IMR-90 (cell line): Measurements from ENCODE around the gene NUP37. TPM values are rescaled to one million over a fixed set of nuclear protein-coding genes. Genes with fewer than 3 reads are reported as not detected.

Source experiments
- ATAC-seq: fragments of 200-7000 bp; cut with Tn5 transposase; 2 replicates; pipeline ENCODE4 v1.9.1; 2020; ENCODE audit warnings: low read depth, mild to moderate bottlenecking, moderate library complexity
- BruUV-seq: library from RNA; stranded (reverse); fragments of 400-500 nt; replicated peaks from 2 replicates; lab custom pipeline; 2021; lab: Mats Ljungman, UMichigan
- CTCF ChIA-PET: fragments of 300-600 bp; formaldehyde crosslinking; extraction: SDS; loops from one replicate; lab custom pipeline; 2021; ENCODE audit warnings: antibody characterized with exemption; lab: Yijun Ruan, JAX
- POLR2A ChIA-PET: fragments of 300-600 bp; sonication (Branson Sonifier 250); formaldehyde crosslinking; loops from one replicate; lab custom pipeline; 2022; ENCODE audit warnings: antibody characterized with exemption; ENCODE audit not compliant: unreplicated experiment; lab: Charles Lee
- DNase-seq: peaks from one replicate; pipeline ENCODE4 v3.0.0; 2013
- H2AFZ ChIP-seq: replicated peaks from 2 replicates; pipeline ENCODE3; 2013; ENCODE audit warnings: low read length, mild to moderate bottlenecking; ENCODE audit not compliant: poor library complexity
- H2AK5ac ChIP-seq: 2 replicates; pipeline ENCODE4 v1.6.1; 2013; ENCODE audit warnings: low read depth, low read length, inconsistent platforms
- H2AK9ac ChIP-seq: replicated peaks from 2 replicates; pipeline ENCODE3; 2013; ENCODE audit warnings: mild to moderate bottlenecking, low read depth, low read length, moderate library complexity; ENCODE audit not compliant: poor library complexity
- H2BK120ac ChIP-seq: 2 replicates; pipeline ENCODE4 v1.6.1; 2013; ENCODE audit warnings: low read depth, low read length, inconsistent platforms
- H2BK15ac ChIP-seq: 3 replicates; pipeline ENCODE4 v1.6.1; 2013; ENCODE audit warnings: low read depth, low read length, inconsistent platforms
- H2BK20ac ChIP-seq: 2 replicates; pipeline ENCODE4 v1.6.1; 2013; ENCODE audit warnings: low read depth, mild to moderate bottlenecking, inconsistent platforms, low read length, moderate library complexity
- H2BK5ac ChIP-seq: 2 replicates; pipeline ENCODE4 v1.6.1; 2013; ENCODE audit warnings: mild to moderate bottlenecking, low read depth, low read length, inconsistent platforms; ENCODE audit not compliant: poor library complexity, severe bottlenecking
- H3K14ac ChIP-seq: replicated peaks from 2 replicates; pipeline ENCODE4 v1.6.1; 2013; ENCODE audit warnings: low read depth, low read length, inconsistent platforms
- H3K18ac ChIP-seq: 2 replicates; pipeline ENCODE4 v1.6.1; 2013; ENCODE audit warnings: low read depth, low read length, control low read depth
- H3K23ac ChIP-seq: 2 replicates; pipeline ENCODE4 v1.6.1; 2013; ENCODE audit warnings: low read depth, low read length, inconsistent platforms
- H3K27ac ChIP-seq: 2 replicates; pipeline ENCODE4 v1.5.1; 2013; ENCODE audit warnings: mild to moderate bottlenecking, control low read depth, low read length; ENCODE audit not compliant: insufficient read depth
- H3K27me3 ChIP-seq: 2 replicates; pipeline ENCODE4 v1.6.1; 2013; ENCODE audit warnings: low read length; ENCODE audit not compliant: control insufficient read depth, insufficient read depth
- H3K36me3 ChIP-seq: 2 replicates; pipeline ENCODE4 v1.6.1; 2013; ENCODE audit warnings: low read length, mixed read lengths; ENCODE audit not compliant: control insufficient read depth, insufficient read depth
- H3K4ac ChIP-seq: 2 replicates; pipeline ENCODE4 v1.6.1; 2013; ENCODE audit warnings: low read depth, low read length, inconsistent platforms
- H3K4me1 ChIP-seq: 2 replicates; pipeline ENCODE4 v1.6.1; 2013; ENCODE audit warnings: low read length, mixed read lengths; ENCODE audit not compliant: control insufficient read depth, insufficient read depth
- H3K4me2 ChIP-seq: 2 replicates; pipeline ENCODE4 v1.6.1; 2013; ENCODE audit warnings: low read depth, mild to moderate bottlenecking, control low read depth, low read length, moderate library complexity
- H3K4me3 ChIP-seq: 2 replicates; pipeline ENCODE4 v1.5.1; 2013; ENCODE audit warnings: low read depth, mild to moderate bottlenecking, control low read depth, low read length, moderate library complexity; ENCODE audit not compliant: insufficient read depth
- H3K56ac ChIP-seq: 2 replicates; pipeline ENCODE4 v1.6.1; 2013; ENCODE audit warnings: low read length, inconsistent platforms; ENCODE audit not compliant: insufficient read depth; ENCODE audit errors: extremely low read depth
- H3K79me1 ChIP-seq, 2 experiments: 2 replicates each; pipeline ENCODE4 v1.6.1; 2013; ENCODE audit warnings: low read length in 2 of 2, inconsistent platforms in 1 of 2, low read depth in 1 of 2
- H3K9ac ChIP-seq: 2 replicates; pipeline ENCODE4 v1.6.1; 2013; ENCODE audit warnings: low read depth, low read length, control low read depth
- H3K9me1 ChIP-seq: 2 replicates; pipeline ENCODE4 v1.6.1; 2013; ENCODE audit warnings: low read length, inconsistent platforms; ENCODE audit not compliant: insufficient read depth
- H3K9me3 ChIP-seq: 2 replicates; pipeline ENCODE4 v1.6.1; 2013; ENCODE audit warnings: low read length; ENCODE audit not compliant: control insufficient read depth, insufficient read depth
- H4K20me1 ChIP-seq: 2 replicates; pipeline ENCODE4 v1.6.1; 2013; ENCODE audit warnings: low read length, inconsistent platforms; ENCODE audit not compliant: insufficient read depth
- H4K5ac ChIP-seq: 2 replicates; pipeline ENCODE4 v1.6.1; 2013; ENCODE audit warnings: mild to moderate bottlenecking, low read depth, low read length, control low read depth
- H4K8ac ChIP-seq, 2 experiments: 2 replicates each; pipeline ENCODE4 v1.6.1; 2013; ENCODE audit warnings: low read depth in 2 of 2, low read length in 2 of 2, control low read depth in 1 of 2, inconsistent platforms in 1 of 2
- H4K91ac ChIP-seq: 2 replicates; pipeline ENCODE4 v1.6.1; 2013; ENCODE audit warnings: low read depth, low read length, inconsistent platforms; ENCODE audit not compliant: insufficient read depth
- BHLHE40 ChIP-seq: fragments of 150-350 bp; IDR thresholded peaks from 2 replicates; pipeline ENCODE4 v1.6.1; 2016; ENCODE audit warnings: mild to moderate bottlenecking, low read depth, low read length
- CHD1 ChIP-seq: IDR thresholded peaks from 2 replicates; pipeline ENCODE4 v1.6.1; 2012; ENCODE audit warnings: low read depth, low read length, improper control_type of control experiment
- FOS ChIP-seq: fragments of 150-350 bp; IDR thresholded peaks from 2 replicates; pipeline ENCODE4 v1.6.1; 2016; ENCODE audit warnings: low read depth, low read length
- MAFK ChIP-seq: IDR thresholded peaks from 2 replicates; pipeline ENCODE4 v1.6.1; 2012; ENCODE audit warnings: low read depth, low read length, improper control_type of control experiment
- MAZ ChIP-seq: IDR thresholded peaks from 2 replicates; pipeline ENCODE4 v1.6.1; 2012; ENCODE audit warnings: low read depth, mild to moderate bottlenecking, low read length, improper control_type of control experiment, moderate library complexity, borderline replicate concordance
- MXI1 ChIP-seq: IDR thresholded peaks from 2 replicates; pipeline ENCODE4 v1.6.1; 2012; ENCODE audit warnings: low read depth, mild to moderate bottlenecking, low read length, moderate library complexity, borderline replicate concordance
- POLR2A ChIP-seq: IDR thresholded peaks from 2 replicates; pipeline ENCODE4 v1.6.1; 2012; ENCODE audit warnings: mild to moderate bottlenecking, low read depth, low read length
- RAD21 ChIP-seq: IDR thresholded peaks from 2 replicates; pipeline ENCODE4 v1.6.1; 2012; ENCODE audit warnings: low read length, improper control_type of control experiment
- RFX5 ChIP-seq: IDR thresholded peaks from 2 replicates; pipeline ENCODE4 v1.8.0; 2012; ENCODE audit warnings: low read depth, mild to moderate bottlenecking, low read length, moderate library complexity
- WGBS, 2 experiments: methylation state at CpG; one replicate each; pipeline versions ENCODE4 v1.1.5 to v1.1.7; 2013; ENCODE audit warnings: missing lambda C conversion rate in 2 of 2; ENCODE audit not compliant: insufficient read length in 1 of 2; ENCODE audit errors: extremely low coverage in 2 of 2; 5-methylcytosine and 5-hydroxymethylcytosine counted together
- dilution Hi-C: fragments of 300-500 bp; cut with HindIII; formaldehyde crosslinking; loops from one replicate; pipeline ENCODE4 v1.14.3; 2018; ENCODE audit warnings: low sequenced_read_pairs; ENCODE audit not compliant: unreplicated experiment
- in situ Hi-C: fragments of 300-500 bp; cut with MboI; formaldehyde crosslinking; loops from 3 replicates; pipeline ENCODE4 v1.14.3; 2019; ENCODE audit warnings: low sequenced_read_pairs, inconsistent platforms, mixed read lengths
- intact Hi-C: fragments of 100-400 bp; cut with micrococcal nuclease; formaldehyde crosslinking; loops from 2 replicates; pipeline ENCODE4 v1.10.0; 2022
- polyA plus RNA-seq, 3 experiments: library from polyadenylated mRNA; depleted of rRNA; stranded (reverse); fragments of >200 nt; gene quantifications; 2 replicates each; pipeline ENCODE4 v1.2.3, GENCODE V29; 2012; ENCODE audit warnings: low replicate concordance in 1 of 3
- total RNA-seq: library from RNA; depleted of rRNA; stranded (reverse); fragments of >200 nt; gene quantifications from 2 replicates; pipeline ENCODE4 v1.2.3, GENCODE V29; 2012
- TF ChIP-seq, protein P1 (sequence below): fragments of 150-350 bp; IDR thresholded peaks from 2 replicates; pipeline ENCODE4 v1.6.1; 2016; ENCODE audit warnings: low read depth, mild to moderate bottlenecking, low read length, moderate library complexity, borderline replicate concordance
- TF ChIP-seq, protein P2 (sequence below): fragments of 150-350 bp; IDR thresholded peaks from 2 replicates; pipeline ENCODE4 v1.6.1; 2017; ENCODE audit warnings: mild to moderate bottlenecking, antibody characterized with exemption, low read length, low read depth
- TF ChIP-seq, protein P3 (sequence below): conservative IDR thresholded peaks from 2 replicates; pipeline ENCODE4 v1.5.1; 2012; ENCODE audit warnings: mild to moderate bottlenecking, low read depth, low read length, improper control_type of control experiment

The NUP37 gene
- total and polyA plus RNA-seq, 2 of the 4 experiments (the other 2 are of a cell fraction) = 41.1 to 55.0 TPM

DNA sequence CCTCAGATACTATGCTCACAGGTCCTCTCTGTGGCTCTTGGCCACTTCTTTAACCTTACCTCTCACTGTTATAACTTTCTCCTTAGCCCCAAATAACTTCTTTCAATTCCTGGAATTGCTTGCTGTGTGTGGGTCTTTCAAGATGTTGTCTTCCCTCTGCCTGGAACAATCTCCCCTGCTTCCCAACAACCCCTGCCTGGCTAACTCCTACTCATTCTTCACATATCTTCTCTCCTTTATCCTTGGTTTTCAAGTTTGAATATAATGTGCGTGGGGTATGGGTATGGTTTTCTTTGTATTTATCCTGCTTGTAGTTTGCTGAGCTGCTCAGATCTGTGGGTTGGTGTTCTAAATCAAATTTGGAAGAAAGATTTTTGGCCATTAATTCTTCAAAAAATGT is 55.4 kb downstream of the NUP37 start:
- no TSS peak for BruUV-seq
- in situ Hi-C loops = no loop called here
- no CpG with 5 or more reads among the region's 1 CpG for WGBS, 2 experiments
- no peak overlapping the region for H3K14ac ChIP-seq
- no peak overlapping the region for H2BK120ac ChIP-seq
- H2BK15ac ChIP-seq = no peak overlapping the region
- intact Hi-C loops = no loop called here
- no peaks in the 10 kb centered on the region for H3K36me3 ChIP-seq
- no peak overlapping the region for H3K56ac ChIP-seq
- no peak for TF ChIP-seq MAZ
- no peak for TF ChIP-seq RFX5
- TF ChIP-seq, protein P1, sequence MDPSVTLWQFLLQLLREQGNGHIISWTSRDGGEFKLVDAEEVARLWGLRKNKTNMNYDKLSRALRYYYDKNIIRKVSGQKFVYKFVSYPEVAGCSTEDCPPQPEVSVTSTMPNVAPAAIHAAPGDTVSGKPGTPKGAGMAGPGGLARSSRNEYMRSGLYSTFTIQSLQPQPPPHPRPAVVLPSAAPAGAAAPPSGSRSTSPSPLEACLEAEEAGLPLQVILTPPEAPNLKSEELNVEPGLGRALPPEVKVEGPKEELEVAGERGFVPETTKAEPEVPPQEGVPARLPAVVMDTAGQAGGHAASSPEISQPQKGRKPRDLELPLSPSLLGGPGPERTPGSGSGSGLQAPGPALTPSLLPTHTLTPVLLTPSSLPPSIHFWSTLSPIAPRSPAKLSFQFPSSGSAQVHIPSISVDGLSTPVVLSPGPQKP = no peak
- TF ChIP-seq, protein P2, sequence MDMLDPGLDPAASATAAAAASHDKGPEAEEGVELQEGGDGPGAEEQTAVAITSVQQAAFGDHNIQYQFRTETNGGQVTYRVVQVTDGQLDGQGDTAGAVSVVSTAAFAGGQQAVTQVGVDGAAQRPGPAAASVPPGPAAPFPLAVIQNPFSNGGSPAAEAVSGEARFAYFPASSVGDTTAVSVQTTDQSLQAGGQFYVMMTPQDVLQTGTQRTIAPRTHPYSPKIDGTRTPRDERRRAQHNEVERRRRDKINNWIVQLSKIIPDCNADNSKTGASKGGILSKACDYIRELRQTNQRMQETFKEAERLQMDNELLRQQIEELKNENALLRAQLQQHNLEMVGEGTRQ = no peak
- TF ChIP-seq CHD1 = no peak
- TF ChIP-seq, protein P3, sequence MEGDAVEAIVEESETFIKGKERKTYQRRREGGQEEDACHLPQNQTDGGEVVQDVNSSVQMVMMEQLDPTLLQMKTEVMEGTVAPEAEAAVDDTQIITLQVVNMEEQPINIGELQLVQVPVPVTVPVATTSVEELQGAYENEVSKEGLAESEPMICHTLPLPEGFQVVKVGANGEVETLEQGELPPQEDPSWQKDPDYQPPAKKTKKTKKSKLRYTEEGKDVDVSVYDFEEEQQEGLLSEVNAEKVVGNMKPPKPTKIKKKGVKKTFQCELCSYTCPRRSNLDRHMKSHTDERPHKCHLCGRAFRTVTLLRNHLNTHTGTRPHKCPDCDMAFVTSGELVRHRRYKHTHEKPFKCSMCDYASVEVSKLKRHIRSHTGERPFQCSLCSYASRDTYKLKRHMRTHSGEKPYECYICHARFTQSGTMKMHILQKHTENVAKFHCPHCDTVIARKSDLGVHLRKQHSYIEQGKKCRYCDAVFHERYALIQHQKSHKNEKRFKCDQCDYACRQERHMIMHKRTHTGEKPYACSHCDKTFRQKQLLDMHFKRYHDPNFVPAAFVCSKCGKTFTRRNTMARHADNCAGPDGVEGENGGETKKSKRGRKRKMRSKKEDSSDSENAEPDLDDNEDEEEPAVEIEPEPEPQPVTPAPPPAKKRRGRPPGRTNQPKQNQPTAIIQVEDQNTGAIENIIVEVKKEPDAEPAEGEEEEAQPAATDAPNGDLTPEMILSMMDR = no peak
- no peak for TF ChIP-seq MAFK
- no peak for TF ChIP-seq BHLHE40
- TF ChIP-seq POLR2A = no peak
- no peak for TF ChIP-seq RAD21
- no peak for TF ChIP-seq MXI1
- no peak for TF ChIP-seq FOS
- H3K27ac ChIP-seq = no peak overlapping the region
- H2BK20ac ChIP-seq = no peak overlapping the region
- H3K18ac ChIP-seq = no peak overlapping the region
- H2AK9ac ChIP-seq = no peak overlapping the region
- dilution Hi-C loops = no loop called here
- H4K8ac ChIP-seq = no peak overlapping the region
- H3K9me3 ChIP-seq = no peaks in the 10 kb centered on the region
- H2AFZ ChIP-seq = no peak overlapping the region
- no peak for DNase-seq
- no peak overlapping the region for H4K5ac ChIP-seq
- H3K9ac ChIP-seq = no peak overlapping the region
- no peak overlapping the region for H4K91ac ChIP-seq
- H3K4ac ChIP-seq = no peak overlapping the region
- no peaks in the 10 kb centered on the region for H4K20me1 ChIP-seq
- H2AK5ac ChIP-seq = no peak overlapping the region
- H3K4me3 ChIP-seq = no peak overlapping the region
- H3K27me3 ChIP-seq = no peaks in the 10 kb centered on the region
- no peaks in the 10 kb centered on the region for H3K9me1 ChIP-seq
- H3K4me2 ChIP-seq = no peak overlapping the region
- ATAC-seq = no peak
- H2BK5ac ChIP-seq = no peak overlapping the region
- peaks cover 9 to 10% of the 10 kb centered on the region in 2 experiments; a peak in 3 of 4 replicates for H3K79me1 ChIP-seq
- POLR2A ChIA-PET = no interaction called here
- CTCF ChIA-PET = interaction anchor here (0.6 kb wide), 1 partner anchor 18 kb away, joined by 3 read pairs; no protein-coding TSS in a partner anchor
- no peaks in the 10 kb centered on the region for H3K4me1 ChIP-seq
- no peak overlapping the region for H3K23ac ChIP-seq
